ENCODE measurements around the gene TEX14. TPM values are rescaled to one million over a fixed set of nuclear protein-coding genes. Genes with fewer than 3 reads are reported as not detected.
"Not testable (repeated sequence)": the region's sequence is repeated elsewhere in the genome, so short reads cannot be mapped to it uniquely, and the experiment has no call there.

Gene TEX14
- total RNA-seq, 4 donors from 2014 or later = 0.27 TPM; not detected in 3

DNA sequence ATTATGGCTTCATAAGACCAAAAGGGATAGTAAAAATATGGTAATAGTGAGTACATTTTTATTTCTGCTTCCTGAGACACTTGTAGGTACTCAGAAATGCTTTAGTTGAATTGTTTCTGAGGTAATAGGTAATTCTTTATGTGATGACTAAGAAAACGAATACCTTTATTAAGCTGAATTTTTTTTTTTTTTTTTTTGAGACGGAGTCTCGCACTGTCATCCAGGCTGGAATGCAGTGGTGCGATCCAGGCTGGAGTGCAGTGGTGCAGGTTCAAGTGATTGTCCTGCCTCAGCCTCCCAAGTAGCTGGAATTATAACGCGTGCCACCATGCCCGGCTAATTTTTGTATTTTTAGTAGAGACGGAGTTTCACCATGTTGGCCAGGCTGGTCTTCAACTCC lies 2.5 kb upstream of the TEX14 start:
- in situ Hi-C loops (cut with MboI; ENCODE audit: low pct_ligation_motif_present in 1 of 4, low pct_unique_long_range_greater_than_20kb in 1 of 4, low sequenced_read_pairs in 3 of 4) (no loop called here), intact Hi-C loops (cut with DNase I; ENCODE audit: low total_unique reads) (loop anchor here (10.0 kb wide), 1 partner anchor 170 kb away; no protein-coding TSS in a partner anchor)
- no peak overlapping the region for H3K27ac ChIP-seq
- no peaks in the 10 kb centered on the region for H3K36me3 ChIP-seq
- no peak for TF ChIP-seq EP300 (IDR thresholded peaks at IDR 0.05; ENCODE audit: low read depth)
- no peak for TF ChIP-seq POLR2A (IDR thresholded peaks at IDR 0.05)
- TF ChIP-seq, protein P1, sequence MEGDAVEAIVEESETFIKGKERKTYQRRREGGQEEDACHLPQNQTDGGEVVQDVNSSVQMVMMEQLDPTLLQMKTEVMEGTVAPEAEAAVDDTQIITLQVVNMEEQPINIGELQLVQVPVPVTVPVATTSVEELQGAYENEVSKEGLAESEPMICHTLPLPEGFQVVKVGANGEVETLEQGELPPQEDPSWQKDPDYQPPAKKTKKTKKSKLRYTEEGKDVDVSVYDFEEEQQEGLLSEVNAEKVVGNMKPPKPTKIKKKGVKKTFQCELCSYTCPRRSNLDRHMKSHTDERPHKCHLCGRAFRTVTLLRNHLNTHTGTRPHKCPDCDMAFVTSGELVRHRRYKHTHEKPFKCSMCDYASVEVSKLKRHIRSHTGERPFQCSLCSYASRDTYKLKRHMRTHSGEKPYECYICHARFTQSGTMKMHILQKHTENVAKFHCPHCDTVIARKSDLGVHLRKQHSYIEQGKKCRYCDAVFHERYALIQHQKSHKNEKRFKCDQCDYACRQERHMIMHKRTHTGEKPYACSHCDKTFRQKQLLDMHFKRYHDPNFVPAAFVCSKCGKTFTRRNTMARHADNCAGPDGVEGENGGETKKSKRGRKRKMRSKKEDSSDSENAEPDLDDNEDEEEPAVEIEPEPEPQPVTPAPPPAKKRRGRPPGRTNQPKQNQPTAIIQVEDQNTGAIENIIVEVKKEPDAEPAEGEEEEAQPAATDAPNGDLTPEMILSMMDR (IDR thresholded peaks at IDR 0.05) = no peak
- TF ChIP-seq POLR2AphosphoS5 (IDR thresholded peaks at IDR 0.05) = no peak
- H3K27me3 ChIP-seq = no peaks in the 10 kb centered on the region
- no peak for DNase-seq
- 90 to 92% methylated on average over 4 to 8 of the region's 8 CpGs for WGBS, 2 donors (ENCODE audit: low coverage in 1 of 2)
- H3K4me1 ChIP-seq = peaks cover 5 to 21% (median 8%) of the 10 kb centered on the region in 4 donors
- H3K9me3 ChIP-seq = no peaks in the 10 kb centered on the region
- no peak overlapping the region for H3K4me3 ChIP-seq

DNA sequence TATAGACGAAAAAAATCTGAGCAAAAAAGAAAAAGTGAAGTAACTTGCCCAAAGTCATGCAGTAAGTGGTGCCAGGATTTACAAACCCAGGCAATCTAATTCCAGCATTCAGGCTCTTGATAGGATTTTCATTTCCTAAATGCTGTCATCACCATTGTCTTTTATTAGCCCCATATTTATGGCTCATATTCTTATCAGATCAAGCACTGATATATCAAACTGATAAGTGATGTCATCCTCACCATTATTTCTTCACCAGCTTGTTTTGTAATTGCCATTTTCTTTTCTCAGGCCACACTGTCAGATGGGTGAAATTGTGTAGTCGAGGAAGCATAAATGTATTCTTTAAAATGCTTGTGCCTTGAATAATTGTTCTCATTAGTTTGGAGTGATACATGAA lies 1.9 kb upstream of the TEX14 start:
- in situ Hi-C loops (cut with MboI; ENCODE audit: low pct_ligation_motif_present in 1 of 4, low pct_unique_long_range_greater_than_20kb in 1 of 4, low sequenced_read_pairs in 3 of 4) = no loop called here
- no peaks in the 10 kb centered on the region for H3K9me3 ChIP-seq
- H3K4me3 ChIP-seq = no peak overlapping the region
- H3K27ac ChIP-seq = no peak overlapping the region
- intact Hi-C loops (cut with DNase I; ENCODE audit: low total_unique reads) = loop anchor here (10.0 kb wide), 1 partner anchor 169 kb away; no protein-coding TSS in a partner anchor
- H3K27me3 ChIP-seq = no peaks in the 10 kb centered on the region
- no peak for TF ChIP-seq POLR2A (IDR thresholded peaks at IDR 0.05)
- TF ChIP-seq, protein P1 (IDR thresholded peaks at IDR 0.05) = no peak
- TF ChIP-seq EP300 (IDR thresholded peaks at IDR 0.05; ENCODE audit: low read depth) = no peak
- no peak for TF ChIP-seq POLR2AphosphoS5 (IDR thresholded peaks at IDR 0.05)
- H3K4me1 ChIP-seq = peaks cover 5 to 21% (median 8%) of the 10 kb centered on the region in 4 donors
- 82 to 86% methylated on average over 2 of the region's 2 CpGs for WGBS, 2 donors (ENCODE audit: low coverage in 1 of 2)
- H3K36me3 ChIP-seq = no peaks in the 10 kb centered on the region
- DNase-seq = no peak

DNA sequence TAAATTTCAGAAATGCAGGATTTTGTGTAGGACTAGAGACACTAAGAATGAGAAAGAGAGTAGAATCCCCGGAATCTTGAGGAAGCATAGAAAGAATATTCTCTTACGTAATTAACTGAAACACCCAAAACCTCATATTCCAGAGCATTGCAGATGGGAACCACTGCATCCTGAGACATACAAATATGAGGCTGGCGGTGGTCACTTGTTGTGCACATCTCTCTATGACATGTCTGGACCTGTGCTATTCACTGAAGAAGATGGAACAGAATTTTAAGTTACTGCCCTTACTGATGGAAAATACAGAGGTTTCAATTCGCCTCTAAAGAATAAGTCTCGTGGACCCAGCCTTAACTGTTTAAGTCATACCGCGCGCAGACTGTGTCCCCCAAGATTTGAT lies 1.4 kb upstream of the TEX14 start:
- TF ChIP-seq, protein P1 (IDR thresholded peaks at IDR 0.05) = no peak
- TF ChIP-seq POLR2A (IDR thresholded peaks at IDR 0.05) = no peak
- TF ChIP-seq EP300 (IDR thresholded peaks at IDR 0.05; ENCODE audit: low read depth) = no peak
- no peak for TF ChIP-seq POLR2AphosphoS5 (IDR thresholded peaks at IDR 0.05)
- Histone ChIP-seq H3K9me3 (no peaks in the 10 kb centered on the region), H3K27ac (peak overlapping the region; percentile 81 to 87 (median 83)), H3K4me3 (peak overlapping the region in 3 of 4 donors; percentile 48 to 68 (median 58)), H3K27me3 (no peaks in the 10 kb centered on the region), H3K4me1 (peaks cover 5 to 21% (median 8%) of the 10 kb centered on the region in 4 donors), H3K36me3 (no peaks in the 10 kb centered on the region)
- intact Hi-C loops (cut with DNase I; ENCODE audit: low total_unique reads) = loop anchor here (10.0 kb wide), 1 partner anchor 168 kb away; no protein-coding TSS in a partner anchor
- 66 to 70% methylated on average over 6 to 8 of the region's 8 CpGs for WGBS, 2 donors (ENCODE audit: low coverage in 1 of 2)
- no peak for DNase-seq
- in situ Hi-C loops (cut with MboI; ENCODE audit: low pct_ligation_motif_present in 1 of 4, low pct_unique_long_range_greater_than_20kb in 1 of 4, low sequenced_read_pairs in 3 of 4) = no loop called here

DNA sequence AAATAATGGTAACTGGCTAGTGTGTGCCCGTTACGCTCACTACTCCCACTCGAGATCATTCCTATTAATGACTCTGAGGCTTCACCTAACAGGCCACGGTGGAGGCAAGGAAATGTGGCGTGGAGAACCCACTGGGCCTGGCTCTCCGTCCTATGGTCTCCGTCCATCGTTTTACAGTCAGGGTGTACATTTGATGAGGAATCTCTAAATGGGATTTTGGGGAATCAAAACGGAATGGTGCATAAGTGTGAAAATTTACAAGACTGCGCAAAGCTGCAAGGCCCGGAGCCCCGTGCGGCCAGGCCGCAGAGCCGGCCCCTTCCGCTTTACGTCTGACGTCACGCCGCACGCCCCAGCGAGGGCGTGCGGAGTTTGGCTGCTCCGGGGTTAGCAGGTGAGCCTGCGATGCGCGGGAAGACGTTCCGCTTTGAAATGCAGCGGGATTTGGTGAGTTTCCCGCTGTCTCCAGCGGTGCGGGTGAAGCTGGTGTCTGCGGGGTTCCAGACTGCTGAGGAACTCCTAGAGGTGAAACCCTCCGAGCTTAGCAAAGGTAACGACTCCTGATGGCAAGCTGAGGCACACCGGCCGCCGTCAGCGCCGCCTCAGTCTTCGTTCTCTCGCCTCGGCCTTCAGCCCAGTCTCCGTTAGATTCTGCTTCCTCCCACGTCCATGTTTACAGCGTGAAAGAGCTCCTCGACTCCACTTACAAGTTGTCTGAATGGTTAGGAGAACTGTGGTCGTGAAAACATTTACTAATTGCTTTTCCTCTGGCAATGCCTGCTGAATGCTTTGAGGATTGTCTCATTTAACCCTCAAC lies 602 bp upstream of the TEX14 start, which contains the start of gene RAD51C:
TSS of gene RAD51C (plus strand) at position 364 of the 817 bp plus-strand sequence. CDS start at position 406, 42 bp downstream.
- in situ Hi-C loops (cut with MboI; ENCODE audit: low pct_ligation_motif_present in 1 of 4, low pct_unique_long_range_greater_than_20kb in 1 of 4, low sequenced_read_pairs in 3 of 4) = no loop called here

DNA sequence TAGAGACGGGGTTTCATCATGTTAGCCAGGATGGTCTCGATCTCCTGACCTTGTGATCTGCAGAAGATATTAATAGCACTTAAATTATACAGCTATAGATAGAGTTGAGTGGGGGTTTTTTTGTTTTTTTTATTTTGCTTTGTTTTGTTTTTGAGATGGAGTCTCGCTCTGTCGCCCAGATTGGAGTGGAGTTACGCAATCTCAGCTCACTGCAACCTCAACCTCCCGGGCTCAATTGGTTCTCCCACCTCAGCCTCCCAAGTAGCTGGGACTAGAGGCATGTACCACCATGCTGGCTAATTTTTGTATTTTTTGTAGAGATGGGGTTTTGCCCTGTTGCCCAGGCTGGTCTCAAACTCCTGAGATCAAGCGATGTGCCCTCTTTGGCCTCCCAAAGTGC lies 1.8 kb downstream of the TEX14 start:
- intact Hi-C loops (cut with DNase I; ENCODE audit: low total_unique reads) = loop anchor here (10.0 kb wide), 1 partner anchor 165 kb away; no protein-coding TSS in a partner anchor
- H3K4me3 ChIP-seq; H3K9me3 ChIP-seq; H3K36me3 ChIP-seq; DNase-seq; H3K27me3 ChIP-seq; in situ Hi-C loops (cut with MboI; ENCODE audit: low pct_ligation_motif_present in 1 of 4, low pct_unique_long_range_greater_than_20kb in 1 of 4, low sequenced_read_pairs in 3 of 4); H3K27ac ChIP-seq: not testable (repeated sequence)
- H3K4me1 ChIP-seq = peaks cover 5 to 21% (median 8%) of the 10 kb centered on the region in 4 donors
- WGBS, 2 donors (ENCODE audit: low coverage in 1 of 2) = 94 to 95% methylated on average over 6 to 7 of the region's 7 CpGs

More for the DNA sequence above, 602 bp upstream of the TEX14 start, which contains the start of gene RAD51C:
- Histone ChIP-seq H3K27me3 (no peaks in the 10 kb centered on the region), H3K36me3 (no peaks in the 10 kb centered on the region), H3K9me3 (no peaks in the 10 kb centered on the region), H3K27ac (peak within 1 kb of the TSS; percentile 81 to 87 (median 83)), H3K4me3 (peak within 1 kb of the TSS; percentile 48 to 68 (median 60)), H3K4me1 (peaks cover 5 to 21% (median 8%) of the 10 kb centered on the region in 4 donors)
- 0 to 13% methylated on average over 1 to 47 of the region's 50 CpGs for WGBS, 2 donors (ENCODE audit: low coverage in 1 of 2)
- intact Hi-C loops (cut with DNase I; ENCODE audit: low total_unique reads) = loop anchor here (10.0 kb wide), 1 partner anchor 168 kb away; no protein-coding TSS in a partner anchor
- TF ChIP-seq, protein P1 (IDR thresholded peaks at IDR 0.05) = no peak
- TF ChIP-seq EP300 (IDR thresholded peaks at IDR 0.05; ENCODE audit: low read depth) (no peak), POLR2AphosphoS5 (IDR thresholded peaks at IDR 0.05) (peak; percentile 43 to 76 (median 62)), POLR2A (IDR thresholded peaks at IDR 0.05) (peak; percentile 59)
- DNase-seq = peak; percentile 90

Data from transverse colon (tissue), 4 donors.